ENCODE results near the gene GRPEL2.

GRPEL2 gene

GRCh38 chr5:149319174-149319573 lies 26.1 kb upstream of the GRPEL2 start:
- H3K4me3 ChIP-seq (ENCODE audit: low read depth, low read length) = no peak overlapping the region
- TF ChIP-seq, protein P1, sequence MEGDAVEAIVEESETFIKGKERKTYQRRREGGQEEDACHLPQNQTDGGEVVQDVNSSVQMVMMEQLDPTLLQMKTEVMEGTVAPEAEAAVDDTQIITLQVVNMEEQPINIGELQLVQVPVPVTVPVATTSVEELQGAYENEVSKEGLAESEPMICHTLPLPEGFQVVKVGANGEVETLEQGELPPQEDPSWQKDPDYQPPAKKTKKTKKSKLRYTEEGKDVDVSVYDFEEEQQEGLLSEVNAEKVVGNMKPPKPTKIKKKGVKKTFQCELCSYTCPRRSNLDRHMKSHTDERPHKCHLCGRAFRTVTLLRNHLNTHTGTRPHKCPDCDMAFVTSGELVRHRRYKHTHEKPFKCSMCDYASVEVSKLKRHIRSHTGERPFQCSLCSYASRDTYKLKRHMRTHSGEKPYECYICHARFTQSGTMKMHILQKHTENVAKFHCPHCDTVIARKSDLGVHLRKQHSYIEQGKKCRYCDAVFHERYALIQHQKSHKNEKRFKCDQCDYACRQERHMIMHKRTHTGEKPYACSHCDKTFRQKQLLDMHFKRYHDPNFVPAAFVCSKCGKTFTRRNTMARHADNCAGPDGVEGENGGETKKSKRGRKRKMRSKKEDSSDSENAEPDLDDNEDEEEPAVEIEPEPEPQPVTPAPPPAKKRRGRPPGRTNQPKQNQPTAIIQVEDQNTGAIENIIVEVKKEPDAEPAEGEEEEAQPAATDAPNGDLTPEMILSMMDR (IDR thresholded peaks at IDR 0.05; ENCODE audit: borderline replicate concordance, insufficient read depth, low read depth, low read length) = no peak

DNA sequence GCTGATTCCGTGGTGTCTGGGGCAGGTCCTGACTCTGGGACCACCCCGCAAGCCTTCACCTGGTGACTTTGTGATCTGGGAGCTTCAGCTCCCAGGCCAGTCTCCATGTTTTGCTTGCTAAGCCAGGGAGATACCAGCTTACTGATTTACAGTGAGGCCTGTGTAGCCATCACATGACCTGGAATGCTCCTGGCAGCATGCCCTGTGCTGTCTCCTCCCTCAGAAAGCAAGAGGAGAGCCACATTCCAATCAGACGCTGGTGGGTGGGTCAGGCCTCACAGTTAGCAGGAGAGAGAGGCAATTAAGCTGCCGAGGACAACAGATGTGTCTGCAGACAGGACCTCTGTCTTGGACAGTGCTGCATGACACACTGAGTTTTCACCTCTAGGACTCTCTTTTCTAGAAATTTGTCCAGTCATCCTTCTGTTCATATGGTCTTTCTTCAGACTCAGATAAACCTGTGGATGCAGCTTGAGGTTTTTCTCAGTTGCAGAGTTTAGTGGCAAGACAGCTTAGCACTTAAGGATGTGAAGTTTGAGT lies 24.4 kb upstream of the GRPEL2 start:
- no peak overlapping the region for H3K4me3 ChIP-seq (ENCODE audit: low read depth, low read length)
- TF ChIP-seq, protein P1 (IDR thresholded peaks at IDR 0.05; ENCODE audit: borderline replicate concordance, insufficient read depth, low read depth, low read length) = no peak

DNA sequence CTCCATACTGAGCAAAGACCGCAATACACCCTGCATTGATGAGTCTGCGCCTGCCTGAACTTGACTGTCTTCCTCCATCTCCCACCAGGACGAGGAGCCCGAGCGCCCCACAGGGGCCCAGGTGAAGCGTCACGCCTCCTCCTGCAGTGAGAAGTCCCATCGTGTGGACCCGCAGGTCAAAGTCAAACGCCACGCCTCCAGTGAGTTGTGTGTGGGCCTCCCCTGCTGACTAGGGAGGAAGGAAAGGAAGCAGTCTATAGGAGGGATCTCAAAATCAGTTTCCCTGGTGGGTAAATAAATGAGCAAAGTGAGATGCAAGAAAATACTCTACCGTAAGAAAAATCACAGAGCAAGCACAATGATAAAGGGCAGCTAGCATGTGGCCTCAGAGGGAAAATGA lies 22.8 kb upstream of the GRPEL2 start:
- TF ChIP-seq, protein P1 (IDR thresholded peaks at IDR 0.05; ENCODE audit: borderline replicate concordance, insufficient read depth, low read depth, low read length) = no peak
- H3K4me3 ChIP-seq (ENCODE audit: low read depth, low read length) = no peak overlapping the region

GRCh38 chr5:149323210-149323609 lies 22.1 kb upstream of the GRPEL2 start:
- TF ChIP-seq, protein P1 (IDR thresholded peaks at IDR 0.05; ENCODE audit: borderline replicate concordance, insufficient read depth, low read depth, low read length) = no peak
- H3K4me3 ChIP-seq (ENCODE audit: low read depth, low read length) = no peak overlapping the region

- TF ChIP-seq, protein P1 (IDR thresholded peaks at IDR 0.05; ENCODE audit: borderline replicate concordance, insufficient read depth, low read depth, low read length) = no peak
- H3K4me3 ChIP-seq (ENCODE audit: low read depth, low read length) = no peak overlapping the region
These were observed 21.6 kb upstream of the GRPEL2 start for GRCh38 chr5:149323621-149324205.

DNA sequence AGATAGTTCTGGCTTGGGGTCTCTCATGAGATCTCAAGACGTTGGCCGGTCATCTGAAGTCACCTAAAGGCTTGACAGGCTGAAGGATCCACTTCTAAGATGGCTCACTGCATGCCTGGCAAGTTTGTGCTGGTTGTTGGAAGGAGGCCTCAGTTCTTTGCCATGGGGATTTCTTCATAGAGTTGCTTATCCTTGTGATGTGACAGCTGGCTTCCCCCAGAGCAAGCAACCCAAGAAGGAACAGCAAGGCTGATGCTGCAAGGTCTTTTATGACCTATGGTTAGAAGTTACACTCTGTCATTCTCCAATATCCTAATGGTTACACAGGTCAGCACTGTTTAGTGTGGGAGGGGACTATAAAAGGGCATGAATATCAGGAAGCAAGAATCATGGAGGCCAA lies 20.7 kb upstream of the GRPEL2 start:
- TF ChIP-seq, protein P1 (IDR thresholded peaks at IDR 0.05; ENCODE audit: borderline replicate concordance, insufficient read depth, low read depth, low read length) = no peak
- no peak overlapping the region for H3K4me3 ChIP-seq (ENCODE audit: low read depth, low read length)

DNA sequence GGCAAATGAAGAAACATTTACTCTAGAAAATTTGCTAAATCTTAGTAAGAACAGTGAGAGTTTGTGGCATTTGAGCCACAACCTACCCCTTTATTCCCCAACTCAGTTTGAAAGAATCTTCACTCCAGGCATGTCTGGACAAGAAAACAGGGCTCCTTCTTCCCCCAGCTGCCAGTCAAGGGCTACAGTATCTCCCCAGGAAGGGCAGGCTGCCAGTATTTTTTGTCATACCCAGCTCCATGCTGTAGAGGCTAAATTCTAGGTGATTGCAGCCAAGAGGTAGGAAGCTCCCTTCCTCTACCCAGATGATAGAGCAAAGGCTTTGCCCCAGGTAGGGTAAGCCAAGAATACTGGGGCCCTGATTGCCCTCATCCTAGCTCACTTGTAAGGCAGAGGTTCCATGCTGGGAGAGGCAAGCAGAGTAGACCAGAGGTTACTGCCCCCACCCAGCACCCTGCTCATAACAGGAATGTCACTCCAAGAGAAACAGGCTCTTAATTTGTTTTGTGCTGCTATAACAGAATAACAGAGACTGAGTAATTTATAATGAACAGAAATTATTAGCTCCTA lies 20.0 kb upstream of the GRPEL2 start:
- TF ChIP-seq, protein P1 (IDR thresholded peaks at IDR 0.05; ENCODE audit: borderline replicate concordance, insufficient read depth, low read depth, low read length) = no peak
- H3K4me3 ChIP-seq (ENCODE audit: low read depth, low read length) = no peak overlapping the region
